Mesodermal cell (in vitro differentiated cells): ENCODE results near the gene WDR90.

Source experiments
- H3K27ac ChIP-seq: 2 replicates; pipeline ENCODE4 v1.7.0; 2013; ENCODE audit warnings: mild to moderate bottlenecking, low read depth, low read length, moderate library complexity; ENCODE audit not compliant: severe bottlenecking
- H3K36me3 ChIP-seq: 2 replicates; pipeline ENCODE4 v1.7.1; 2013; ENCODE audit warnings: mild to moderate bottlenecking, low read length, moderate library complexity; ENCODE audit not compliant: control insufficient read depth, insufficient read depth
- H3K4me1 ChIP-seq: one replicate; pipeline ENCODE4 v1.7.1; 2013; ENCODE audit warnings: mild to moderate bottlenecking, low read length; ENCODE audit not compliant: insufficient read depth, control insufficient read depth, poor library complexity, severe bottlenecking
- H3K4me3 ChIP-seq: 2 replicates; pipeline ENCODE4 v1.7.0; 2013; ENCODE audit warnings: low read length, control low read depth, mild to moderate bottlenecking; ENCODE audit not compliant: insufficient read depth, poor library complexity, severe bottlenecking; ENCODE audit errors: extremely low read depth
- H3K9me3 ChIP-seq: 2 replicates; pipeline ENCODE4 v1.7.1; 2013; ENCODE audit warnings: mild to moderate bottlenecking, low read length, moderate library complexity; ENCODE audit not compliant: control insufficient read depth
- WGBS, 2 experiments: methylation state at CpG; one replicate each; pipeline ENCODE4 v1.1.5; 2013; ENCODE audit warnings: missing lambda C conversion rate in 2 of 2; ENCODE audit not compliant: insufficient coverage in 2 of 2; 5-methylcytosine and 5-hydroxymethylcytosine counted together

Gene WDR90

GRCh38 chr16:627454-628239, 21.5 kb upstream of the WDR90 start:
- Histone ChIP-seq H3K27ac (no peak overlapping the region), H3K4me1 (peaks cover 36% of the 10 kb centered on the region), H3K36me3 (peaks cover 34% of the 10 kb centered on the region)

GRCh38 chr16:628321-629061, 20.7 kb upstream of the WDR90 start:
- H3K36me3 ChIP-seq, result peaks cover 40% of the 10 kb centered on the region
- H3K4me3 ChIP-seq, result no peak overlapping the region
- peak overlapping the region; percentile 94 for H3K27ac ChIP-seq
- no peaks in the 10 kb centered on the region for H3K9me3 ChIP-seq
- peaks cover 36% of the 10 kb centered on the region for H3K4me1 ChIP-seq
- WGBS, 2 experiments, result 93% methylated on average over 25 to 33 of the region's 33 CpGs

More at GRCh38 chr16:627454-628239, 21.5 kb upstream of the WDR90 start:
- H3K4me3 ChIP-seq, result no peak overlapping the region
- 94 to 97% methylated on average over 40 to 45 of the region's 50 CpGs for WGBS, 2 experiments
- H3K9me3 ChIP-seq, result no peaks in the 10 kb centered on the region

DNA sequence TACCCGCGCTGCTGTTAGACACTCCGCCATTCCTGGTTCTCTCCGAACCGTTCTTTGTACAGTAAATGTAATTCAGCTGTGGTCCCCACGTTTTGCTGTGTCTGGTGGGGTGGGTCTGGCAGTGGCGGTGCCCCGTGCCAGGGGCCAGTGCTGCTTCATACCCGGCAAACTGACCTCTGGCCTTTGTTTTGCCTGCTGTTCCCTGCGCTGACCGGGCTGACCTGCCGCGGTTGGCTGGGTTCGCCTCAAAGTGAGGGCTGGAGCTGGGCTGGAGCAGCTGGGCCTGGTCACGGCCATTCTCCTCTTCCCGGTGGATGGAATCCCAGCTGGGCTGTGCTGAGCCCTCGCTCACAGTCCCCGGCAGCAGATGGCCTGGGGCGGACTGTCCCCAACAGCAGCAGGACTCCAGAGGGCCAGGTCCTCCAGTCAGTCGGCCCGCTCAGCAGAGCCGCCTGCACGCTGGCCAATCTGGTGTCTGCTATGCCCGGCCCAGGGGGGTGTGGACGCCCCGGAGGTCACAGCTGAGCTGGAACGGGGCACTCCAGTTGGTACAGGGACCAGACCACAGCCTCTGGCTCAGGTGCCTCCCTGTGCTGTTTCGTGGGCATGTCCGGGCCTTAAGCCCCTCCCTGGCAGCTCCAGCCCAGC, 19.9 kb upstream of the WDR90 start:
- peaks cover 48% of the 10 kb centered on the region for H3K36me3 ChIP-seq
- H3K4me1 ChIP-seq, result peaks cover 36% of the 10 kb centered on the region
- peak overlapping the region; percentile 94 for H3K27ac ChIP-seq
- H3K4me3 ChIP-seq, result no peak overlapping the region
- WGBS, 2 experiments, result 64 to 69% methylated on average over 27 to 28 of the region's 29 CpGs
- no peaks in the 10 kb centered on the region for H3K9me3 ChIP-seq

GRCh38 chr16:629833-630248, 19.3 kb upstream of the WDR90 start:
- no peaks in the 10 kb centered on the region for H3K9me3 ChIP-seq
- WGBS, 2 experiments, result 17 to 33% methylated on average over 8 to 10 of the region's 11 CpGs
- peaks cover 50% of the 10 kb centered on the region for H3K36me3 ChIP-seq
- H3K4me1 ChIP-seq, result peaks cover 36% of the 10 kb centered on the region
- peak overlapping the region; percentile 44 for H3K4me3 ChIP-seq
- H3K27ac ChIP-seq, result peak overlapping the region; percentile 94

DNA sequence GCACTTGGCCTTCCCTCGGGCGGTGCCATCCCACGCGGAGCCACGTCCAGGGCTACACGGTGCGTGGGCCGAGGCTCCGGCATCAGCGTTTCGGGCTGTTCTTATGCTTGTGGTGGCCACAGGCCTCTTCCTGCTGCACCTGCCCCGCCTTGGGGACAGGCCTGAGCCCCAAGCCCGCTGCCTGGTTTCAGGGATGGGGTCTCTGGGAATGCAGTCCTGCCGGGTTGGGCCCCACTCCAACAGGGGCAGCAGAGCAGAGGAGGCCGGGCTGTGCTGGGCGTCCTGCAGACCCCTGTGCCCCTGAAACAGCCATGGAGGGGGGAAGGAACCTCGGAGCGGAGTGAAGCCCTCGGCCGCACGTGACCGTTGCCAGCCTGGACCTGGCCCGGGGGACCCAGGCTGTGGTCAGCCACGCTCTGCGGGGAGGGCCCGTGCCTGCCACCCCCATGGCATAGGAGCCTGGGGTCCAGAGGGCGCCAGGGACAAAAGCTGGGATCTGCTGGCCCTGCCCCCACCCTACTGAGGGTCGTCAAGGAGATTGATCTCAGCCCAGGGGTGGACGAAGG, 18.8 kb upstream of the WDR90 start:
- peak overlapping the region; percentile 44 for H3K4me3 ChIP-seq
- H3K27ac ChIP-seq, result peak overlapping the region; percentile 94
- H3K4me1 ChIP-seq, result peaks cover 41% of the 10 kb centered on the region
- H3K9me3 ChIP-seq, result no peaks in the 10 kb centered on the region
- H3K36me3 ChIP-seq, result peaks cover 50% of the 10 kb centered on the region
- 41 to 50% methylated on average over 19 to 21 of the region's 29 CpGs for WGBS, 2 experiments

DNA sequence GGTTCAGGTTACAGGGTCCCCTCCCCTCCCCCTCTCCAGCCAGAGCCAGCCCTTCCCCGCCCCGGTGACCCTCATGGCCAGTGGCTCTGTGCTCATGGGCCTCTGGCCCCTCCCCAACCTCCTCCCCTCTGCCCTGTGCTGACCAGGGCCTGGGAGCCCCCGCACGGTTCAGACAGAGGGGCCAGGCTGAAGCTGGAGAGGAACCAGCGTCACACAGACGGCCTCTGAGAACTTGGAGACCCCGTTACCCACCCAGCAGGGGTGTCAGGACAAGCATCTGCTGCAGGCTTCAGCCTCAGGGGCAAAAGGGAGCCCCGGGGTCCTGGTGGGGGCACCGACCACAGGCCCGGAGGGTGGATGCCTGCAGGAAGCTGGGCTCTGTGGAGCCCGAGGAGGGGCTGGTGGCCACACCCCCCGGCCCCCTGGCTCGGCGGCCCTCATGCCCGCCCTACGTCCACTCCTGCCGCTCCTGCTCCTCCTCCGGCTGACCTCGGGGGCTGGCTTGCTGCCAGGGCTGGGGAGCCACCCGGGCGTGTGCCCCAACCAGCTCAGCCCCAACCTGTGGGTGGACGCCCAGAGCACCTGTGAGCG, 18.3 kb upstream of the WDR90 start, which contains the start of gene WFIKKN1:
Gene WFIKKN1 (plus strand): TSS at position 171 of the 591 bp plus-strand sequence. CDS start 269 bp downstream, at position 440.
- Histone ChIP-seq H3K9me3 (no peaks in the 10 kb centered on the region), H3K4me3 (peak within 1 kb of the TSS; percentile 44), H3K27ac (peak within 1 kb of the TSS; percentile 94), H3K4me1 (peaks cover 43% of the 10 kb centered on the region), H3K36me3 (peaks cover 44% of the 10 kb centered on the region)
- 9% methylated on average over 17 to 18 of the region's 23 CpGs for WGBS, 2 experiments

GRCh38 chr16:631808-632358, 17.3 kb upstream of the WDR90 start:
- Histone ChIP-seq H3K4me3 (peak overlapping the region; percentile 8), H3K9me3 (no peaks in the 10 kb centered on the region), H3K27ac (no peak overlapping the region), H3K4me1 (peaks cover 43% of the 10 kb centered on the region), H3K36me3 (peaks cover 39% of the 10 kb centered on the region)
- WGBS, 2 experiments, result 70 to 87% methylated on average over 5 to 7 of the region's 9 CpGs

GRCh38 chr16:632486-633335, 16.5 kb upstream of the WDR90 start:
- Histone ChIP-seq H3K9me3 (no peaks in the 10 kb centered on the region), H3K27ac (no peak overlapping the region), H3K4me3 (no peak overlapping the region), H3K4me1 (peaks cover 39% of the 10 kb centered on the region), H3K36me3 (peaks cover 32% of the 10 kb centered on the region)
- 95 to 97% methylated on average over 52 to 67 of the region's 67 CpGs for WGBS, 2 experiments

GRCh38 chr16:633336-634050, 15.7 kb upstream of the WDR90 start:
- Histone ChIP-seq H3K4me1 (peaks cover 41% of the 10 kb centered on the region), H3K27ac (no peak overlapping the region), H3K9me3 (no peaks in the 10 kb centered on the region), H3K36me3 (peaks cover 24% of the 10 kb centered on the region), H3K4me3 (no peak overlapping the region)
- 97 to 98% methylated on average over 73 to 74 of the region's 74 CpGs for whole genome bisulfite sequencing, 2 experiments
